RCC 7860 (cell line): ENCODE measurements around the gene UBE2E2.

Source experiments
- DNase-seq: peaks from one replicate; pipeline ENCODE4 v3.0.0-alpha.2; 2015; ENCODE audit warnings: low spot score
- FAIRE-seq: peaks from 2 replicates; lab custom pipeline; 2012; peaks lifted over from hg19 to GRCh38; lab: Jason Lieb, UNC

Gene UBE2E2

DNA sequence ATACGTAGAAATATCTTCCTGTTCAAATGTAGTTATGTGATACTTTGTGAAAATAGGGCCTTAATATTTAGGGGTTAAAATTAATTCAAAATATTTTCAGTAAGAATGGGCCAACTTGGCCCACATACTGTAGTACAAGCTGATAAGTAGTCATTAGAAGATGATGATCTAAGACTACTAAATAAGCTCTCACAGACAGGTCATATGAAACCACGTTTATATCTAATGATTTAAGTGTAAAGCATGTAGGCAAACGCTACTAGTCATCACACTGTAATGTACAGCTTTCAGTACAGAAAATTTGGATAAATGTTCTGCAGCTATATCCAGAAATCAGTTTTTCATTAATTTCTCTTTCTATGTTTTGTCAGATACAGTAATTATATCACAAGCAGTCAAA, 228.6 kb downstream of the UBE2E2 start:
- DNase-seq = no peak
- FAIRE-seq = no peak

DNA sequence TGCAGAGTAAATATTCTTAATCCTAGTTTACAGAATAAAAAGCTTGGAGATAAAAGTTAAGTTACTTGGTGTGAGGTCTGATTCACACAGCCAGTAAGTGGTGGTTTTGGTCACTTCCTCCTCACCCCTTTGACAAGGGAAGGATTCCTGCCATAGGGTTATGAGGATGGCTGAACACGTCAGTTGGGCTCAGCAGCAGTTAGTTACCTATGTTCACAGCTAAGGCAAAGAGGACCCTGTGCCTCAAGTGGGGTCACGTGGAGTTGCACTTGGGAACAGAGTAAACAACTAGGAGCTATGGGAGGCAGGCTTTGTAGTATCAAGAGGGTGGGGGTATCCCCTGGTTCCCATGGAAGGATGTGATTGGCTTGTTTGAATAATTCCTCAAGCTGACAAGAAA, 232.2 kb downstream of the UBE2E2 start:
- no peak for FAIRE-seq
- no peak for DNase-seq

DNA sequence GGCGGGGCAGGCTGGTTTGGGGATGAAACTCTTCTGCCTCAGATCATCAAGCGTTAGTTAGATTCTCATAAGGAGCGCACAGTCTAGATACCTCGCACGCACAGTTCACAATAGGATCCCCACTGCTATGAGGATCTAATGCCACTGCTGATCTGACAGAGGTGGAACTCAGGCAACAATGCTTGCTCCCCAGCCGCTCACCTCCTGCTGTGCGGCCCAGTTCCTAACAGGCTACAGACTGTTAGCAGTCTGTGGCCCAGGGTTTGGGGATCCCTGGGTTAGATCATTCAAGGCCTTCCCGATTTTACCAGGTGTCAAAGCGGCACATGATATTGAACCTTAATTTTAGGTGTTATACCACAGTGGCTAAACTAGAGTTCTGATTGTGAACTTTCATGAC, 232.8 kb downstream of the UBE2E2 start:
- FAIRE-seq (no peak), DNase-seq (no peak)

DNA sequence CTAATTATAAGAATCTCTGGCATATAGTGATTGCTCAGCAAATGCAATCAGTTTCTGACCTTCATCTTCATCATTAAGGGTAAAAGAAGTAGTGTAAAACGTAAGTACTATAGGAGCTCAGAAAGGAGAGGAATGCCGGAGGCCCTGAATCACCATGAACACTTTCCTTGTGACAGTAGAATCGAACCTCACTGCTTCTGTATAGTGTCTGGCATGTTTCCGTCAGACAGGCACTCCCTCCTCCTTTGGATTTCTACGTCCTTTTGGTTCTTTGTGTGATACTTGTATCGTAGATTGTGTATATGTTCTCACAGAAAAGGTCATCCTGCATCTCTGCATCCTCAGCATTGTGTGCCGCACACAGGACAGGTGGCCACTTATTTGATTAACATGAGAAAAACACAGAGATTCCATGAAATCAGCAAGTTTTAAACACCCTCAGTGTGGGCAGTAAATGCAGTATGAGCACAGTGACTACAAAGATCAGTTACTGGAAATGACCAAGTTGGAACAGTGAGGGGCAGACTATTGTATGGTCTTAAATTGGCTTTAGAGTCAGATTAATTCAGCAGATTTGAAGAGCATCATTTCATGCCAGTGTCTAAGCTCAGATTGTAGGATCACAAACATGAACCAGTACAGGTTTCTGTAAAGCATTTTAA, 234.5 kb downstream of the UBE2E2 start:
- FAIRE-seq (no peak), DNase-seq (no peak)

DNA sequence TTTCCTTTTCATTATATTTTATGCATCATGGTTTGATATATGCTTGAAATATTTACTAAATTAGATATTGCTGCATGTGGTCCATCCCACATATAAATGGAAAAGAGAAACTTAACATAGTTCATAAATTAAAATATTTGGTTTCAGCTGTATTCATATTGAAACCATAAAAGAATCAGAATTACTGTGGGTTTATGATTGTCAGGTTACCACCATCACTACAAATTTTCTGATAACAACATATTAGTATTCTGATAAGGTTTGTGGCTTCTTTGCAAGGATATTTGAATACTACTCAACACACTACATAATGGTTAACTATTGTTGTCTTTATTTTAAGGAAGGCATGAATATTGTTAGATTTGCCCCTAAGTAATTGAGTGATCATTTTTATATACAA, 235.5 kb downstream of the UBE2E2 start:
- DNase-seq (no peak), FAIRE-seq (no peak)

DNA sequence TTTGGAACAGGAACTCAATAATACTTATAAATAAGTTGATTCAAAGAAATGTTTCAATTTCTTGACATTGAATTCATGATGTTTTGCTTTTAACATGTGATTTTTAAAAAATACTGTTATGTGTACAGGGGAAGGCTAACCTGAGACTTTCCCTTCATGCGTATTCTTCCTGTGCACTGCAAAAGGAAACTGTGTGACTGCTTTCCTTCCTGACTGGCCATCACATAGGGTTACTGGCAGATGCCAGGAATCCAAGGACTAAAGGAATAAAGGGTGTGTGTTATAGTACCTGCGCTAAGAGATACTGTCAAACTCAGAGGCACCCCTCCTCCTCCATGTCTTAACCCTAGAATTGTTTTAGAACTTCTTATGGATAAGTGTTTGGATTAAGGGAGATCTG, 236.0 kb downstream of the UBE2E2 start:
- DNase-seq (no peak), FAIRE-seq (no peak)

DNA sequence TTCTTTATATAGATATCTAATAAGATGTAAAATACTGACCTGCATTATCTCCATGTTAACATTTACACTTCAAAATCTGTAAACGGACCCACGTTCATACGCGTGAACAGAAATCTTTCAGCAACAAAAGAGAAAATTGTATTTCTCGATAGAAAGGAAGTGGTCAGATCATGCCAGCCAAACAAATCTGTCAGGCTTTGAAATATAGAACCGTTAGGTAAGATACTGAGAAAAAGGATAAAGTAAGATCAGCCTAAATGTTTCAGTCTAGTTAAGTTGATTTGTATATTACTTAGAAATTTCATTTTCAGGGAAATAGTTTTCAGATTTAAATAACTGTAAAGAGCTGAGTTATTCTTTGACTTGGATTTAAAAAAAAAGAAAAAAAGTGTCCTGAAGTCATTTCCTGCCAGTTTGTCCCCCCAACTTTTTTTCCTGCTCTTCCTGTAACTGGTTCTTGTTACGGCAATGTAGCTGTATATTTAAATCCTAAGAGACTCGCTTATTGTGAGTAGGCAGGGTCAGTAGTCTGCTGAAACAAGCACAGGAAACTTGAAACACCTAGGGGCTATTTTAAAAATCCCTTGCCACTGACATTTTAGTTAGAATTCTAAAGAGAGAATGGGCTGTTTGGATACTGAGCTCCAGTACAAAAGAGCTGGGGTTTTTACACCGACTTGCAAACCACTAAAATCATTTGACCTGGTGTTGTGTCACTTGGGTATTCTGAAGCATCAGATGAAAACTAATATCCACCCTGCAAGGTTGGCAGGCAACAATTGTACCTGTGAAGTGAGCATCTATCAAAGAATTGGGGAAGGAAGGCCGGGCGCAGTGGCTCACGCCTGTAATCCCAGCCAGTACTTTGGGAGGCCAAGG, 237.5 kb downstream of the UBE2E2 start:
- FAIRE-seq = no peak
- no peak for DNase-seq

DNA sequence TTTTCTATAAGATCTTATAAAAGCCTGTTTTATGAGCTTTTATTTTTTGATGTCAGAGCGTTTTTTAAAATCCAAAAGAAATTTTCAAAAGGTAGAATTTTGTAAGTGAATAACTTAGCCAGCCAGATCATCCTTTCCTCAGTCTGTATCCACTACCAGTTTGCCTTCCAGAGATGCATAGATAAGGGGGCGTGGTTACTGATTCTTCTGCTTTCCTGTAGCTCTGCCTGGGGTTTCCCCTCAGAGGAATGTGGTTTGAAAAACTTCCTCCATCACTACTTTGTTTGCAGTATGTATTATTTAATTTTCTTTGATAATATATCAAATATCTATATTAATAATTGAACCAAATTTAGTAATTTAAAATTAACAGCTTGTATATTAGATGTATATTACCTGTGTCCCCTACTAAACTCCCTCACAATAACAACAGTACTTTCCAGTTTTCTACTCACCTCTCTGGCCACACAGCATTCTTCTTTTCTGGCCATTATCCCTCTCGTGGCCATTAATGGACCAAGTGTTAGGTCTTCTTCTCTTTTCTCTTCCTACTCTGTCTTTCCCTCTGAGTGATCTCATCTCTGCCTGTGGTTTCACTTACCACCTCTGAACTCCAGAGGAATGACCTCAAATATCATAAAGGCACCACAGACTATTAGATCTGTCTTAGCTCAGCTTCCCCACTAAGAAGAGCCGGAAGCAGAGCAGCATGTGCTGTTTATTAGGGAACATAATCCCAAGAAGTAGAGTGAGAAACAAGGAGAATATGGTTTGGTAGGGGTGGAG, 239.7 kb downstream of the UBE2E2 start:
- FAIRE-seq (peak; percentile 70), DNase-seq (peak; percentile 58)

DNA sequence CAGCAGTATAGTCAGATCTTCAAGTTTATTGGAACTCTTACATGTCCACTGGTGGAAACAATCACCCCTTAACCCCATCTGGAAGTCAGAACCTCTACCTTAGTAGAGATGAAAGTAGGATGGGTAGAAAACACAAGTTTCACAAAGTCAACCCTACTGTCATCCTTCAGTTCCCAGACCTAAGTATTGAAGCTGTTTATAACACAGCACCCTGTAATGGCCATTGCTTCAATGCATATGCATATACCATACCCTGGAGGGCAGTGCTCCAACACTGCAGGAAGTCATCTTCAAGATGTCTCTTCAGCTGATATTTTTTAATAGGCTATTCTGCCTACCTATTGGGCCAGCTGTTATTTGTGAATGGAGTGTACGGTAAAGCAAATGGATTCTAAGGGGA, 241.3 kb downstream of the UBE2E2 start:
- DNase-seq (no peak), FAIRE-seq (no peak)

DNA sequence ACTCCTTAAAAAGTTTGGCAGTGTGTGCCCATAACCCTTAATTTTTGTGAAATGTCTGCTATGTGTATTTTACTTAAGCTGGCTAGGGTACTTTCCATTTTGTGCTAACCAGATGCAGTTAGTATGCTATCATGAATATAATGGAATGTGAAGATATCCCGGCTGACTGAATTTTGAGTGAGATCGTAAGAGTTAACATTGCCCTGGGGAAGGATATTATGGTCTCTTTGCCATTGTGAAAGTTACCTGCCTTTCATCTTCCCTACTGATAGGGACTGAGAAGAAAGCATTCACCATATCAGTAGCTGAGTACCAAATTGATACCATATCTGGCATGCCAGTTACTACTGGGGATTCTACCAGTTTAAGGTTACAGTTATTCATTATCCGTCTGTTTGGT, 243.2 kb downstream of the UBE2E2 start:
- FAIRE-seq (no peak), DNase-seq (no peak)

DNA sequence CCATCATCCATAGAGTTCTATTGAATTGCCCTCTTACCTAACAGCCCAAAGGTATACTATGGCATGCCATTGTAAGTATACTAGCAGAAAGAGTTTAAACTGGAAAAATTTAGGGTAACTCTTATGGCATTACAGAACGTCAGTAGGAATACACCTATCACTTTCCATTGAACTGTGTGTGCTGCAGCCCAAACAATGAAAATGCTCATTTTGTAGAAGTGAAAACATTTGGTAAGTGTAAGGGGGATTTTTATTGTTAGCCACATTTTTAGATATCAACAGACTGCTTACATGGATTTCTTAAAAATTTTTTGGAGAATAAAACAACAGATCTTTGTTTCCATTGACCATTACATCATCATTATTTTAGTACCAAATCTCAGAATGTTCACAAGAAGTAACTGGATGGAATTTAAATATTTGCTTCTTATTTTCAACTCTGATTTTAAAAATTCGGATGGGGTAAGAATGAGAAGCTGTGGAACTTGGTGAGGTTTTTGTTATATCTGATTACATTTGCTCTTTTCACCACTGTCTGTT, 245.9 kb downstream of the UBE2E2 start:
- DNase-seq (no peak), FAIRE-seq (no peak)

DNA sequence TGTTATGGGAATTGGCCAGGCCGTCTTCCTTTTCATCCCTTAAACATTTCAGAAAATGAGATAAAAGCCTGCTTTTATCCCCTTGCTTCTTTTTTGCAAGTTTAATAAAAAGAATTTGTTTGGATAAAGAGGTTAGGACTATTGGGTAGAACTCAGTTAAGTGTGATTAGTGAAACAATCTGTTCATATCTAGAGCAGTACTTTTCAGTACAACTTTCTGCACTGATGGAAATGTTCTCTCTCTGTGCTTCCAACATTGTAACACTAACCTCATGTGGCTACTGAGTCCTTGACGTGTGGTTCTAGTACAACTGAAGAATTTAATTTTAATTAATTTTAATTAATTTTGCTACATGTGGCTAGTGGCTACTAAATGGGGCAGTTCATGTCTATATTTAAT, 246.9 kb downstream of the UBE2E2 start:
- DNase-seq (no peak), FAIRE-seq (no peak)

DNA sequence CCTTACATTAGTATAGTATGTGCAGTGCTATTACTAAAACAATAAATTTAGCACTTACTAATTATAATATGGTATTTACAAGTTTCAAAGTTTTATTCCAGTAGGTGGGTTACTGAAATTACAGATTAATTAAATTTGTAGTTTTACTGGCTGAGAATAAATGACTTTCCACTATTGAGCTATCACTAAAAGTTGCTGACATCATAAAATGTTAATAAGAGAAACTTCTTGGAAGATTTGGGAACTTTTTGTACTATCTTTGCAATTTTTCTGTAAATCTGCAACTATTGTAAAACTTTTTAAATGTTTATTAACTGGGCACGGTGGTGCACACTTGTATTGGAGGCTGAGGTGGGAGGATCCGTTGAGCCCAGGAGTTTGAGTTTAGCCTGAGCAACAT, 247.7 kb downstream of the UBE2E2 start:
- no peak for FAIRE-seq
- DNase-seq = no peak

DNA sequence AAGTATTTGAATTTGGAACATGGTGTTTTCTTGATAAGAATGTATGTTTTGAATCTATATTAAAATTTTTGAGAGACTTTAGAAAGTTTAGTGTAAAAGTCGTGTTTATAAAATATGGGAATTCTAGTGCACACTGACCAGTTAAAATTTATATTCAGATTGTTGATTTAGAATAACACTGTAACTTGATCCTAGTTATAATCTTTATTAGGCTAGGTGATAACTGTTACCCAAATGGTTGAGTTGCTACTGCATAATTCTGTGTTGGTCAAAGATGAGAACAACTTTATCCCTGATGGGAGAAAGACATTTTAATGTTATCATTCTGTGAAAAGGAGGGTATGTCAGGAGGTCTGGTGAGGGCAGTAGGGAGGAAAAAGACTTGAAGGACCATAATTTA, 249.3 kb downstream of the UBE2E2 start:
- no peak for DNase-seq
- FAIRE-seq = no peak

DNA sequence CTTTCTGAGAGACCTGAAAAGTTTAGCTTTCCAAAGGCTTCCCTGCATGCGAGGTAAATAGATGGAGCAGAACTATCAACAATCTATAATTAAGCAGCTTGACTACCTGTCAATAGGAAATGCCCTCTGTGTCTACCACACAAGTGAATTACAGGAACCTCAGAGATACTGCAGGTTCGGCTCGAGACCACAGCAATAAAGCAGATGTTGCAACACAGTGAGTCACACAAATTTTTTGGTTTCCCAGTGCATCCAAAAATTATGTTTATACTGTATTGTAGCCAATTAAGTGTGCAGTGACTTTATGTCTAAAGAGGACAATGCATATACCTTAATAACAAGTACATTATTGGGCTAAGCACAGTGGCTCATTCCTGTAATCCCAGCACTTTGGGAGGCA, 252.0 kb downstream of the UBE2E2 start:
- DNase-seq (no peak), FAIRE-seq (no peak)

DNA sequence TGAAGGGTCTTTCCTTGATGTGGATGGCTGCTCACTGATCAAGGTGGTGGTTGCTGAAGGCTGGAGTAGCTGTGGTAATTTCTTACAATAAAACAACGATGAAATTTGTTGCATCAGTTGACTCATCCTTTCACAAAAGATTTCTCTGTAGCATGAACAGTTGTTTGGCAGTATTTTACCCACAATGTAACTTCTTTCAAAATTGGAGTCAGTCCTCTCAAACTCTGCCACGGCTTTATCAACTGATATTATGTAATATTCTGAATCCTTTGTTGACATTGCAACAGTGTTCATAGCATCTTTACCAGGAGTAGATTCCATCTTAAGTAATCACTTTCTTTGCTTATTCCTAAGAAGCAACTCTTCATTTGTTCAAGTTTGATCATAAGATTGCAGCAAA, 252.6 kb downstream of the UBE2E2 start:
- FAIRE-seq = no peak

DNA sequence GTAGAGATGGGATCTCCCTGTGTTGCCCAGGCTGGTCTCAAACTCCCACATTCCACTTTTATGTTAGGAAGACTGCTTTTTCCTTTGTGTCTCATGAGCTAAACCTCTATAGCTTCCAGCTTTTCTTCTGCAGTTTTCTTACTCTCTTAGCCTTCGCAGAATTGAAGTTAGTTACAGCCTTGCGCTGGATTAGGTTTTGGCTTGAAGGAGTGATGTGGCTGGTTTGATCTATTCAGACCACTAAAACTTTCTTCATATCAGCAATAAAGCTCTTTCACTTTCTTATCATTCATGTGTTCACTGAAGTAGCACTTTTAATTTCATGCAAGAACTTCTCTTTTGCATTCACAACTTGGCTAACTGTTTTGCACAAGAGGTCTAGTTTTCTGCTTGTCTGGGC, 254.6 kb downstream of the UBE2E2 start:
- FAIRE-seq = no peak

More for the DNA sequence above, 252.6 kb downstream of the UBE2E2 start:
- no peak for DNase-seq

DNA sequence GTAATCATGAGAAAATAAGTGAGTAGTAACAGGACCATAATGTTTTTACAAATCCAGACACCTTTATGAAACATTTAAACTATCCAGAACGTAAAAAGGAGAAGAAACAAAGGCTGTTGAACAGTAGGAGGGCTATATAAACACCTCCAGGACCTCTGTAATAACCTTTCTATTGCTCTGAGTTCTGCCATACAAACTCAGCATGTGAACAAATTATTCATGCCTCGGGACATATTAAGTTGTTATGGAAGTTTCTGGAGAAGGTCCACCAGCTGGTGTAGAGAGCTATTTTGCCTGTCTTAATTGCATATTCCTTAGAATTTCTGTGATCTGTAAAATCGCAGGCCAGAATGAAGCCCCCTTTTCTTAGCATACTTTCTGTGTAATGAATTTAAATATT, 256.3 kb downstream of the UBE2E2 start:
- FAIRE-seq = no peak
- DNase-seq = no peak

More for the DNA sequence above, 254.6 kb downstream of the UBE2E2 start:
- DNase-seq = no peak

DNA sequence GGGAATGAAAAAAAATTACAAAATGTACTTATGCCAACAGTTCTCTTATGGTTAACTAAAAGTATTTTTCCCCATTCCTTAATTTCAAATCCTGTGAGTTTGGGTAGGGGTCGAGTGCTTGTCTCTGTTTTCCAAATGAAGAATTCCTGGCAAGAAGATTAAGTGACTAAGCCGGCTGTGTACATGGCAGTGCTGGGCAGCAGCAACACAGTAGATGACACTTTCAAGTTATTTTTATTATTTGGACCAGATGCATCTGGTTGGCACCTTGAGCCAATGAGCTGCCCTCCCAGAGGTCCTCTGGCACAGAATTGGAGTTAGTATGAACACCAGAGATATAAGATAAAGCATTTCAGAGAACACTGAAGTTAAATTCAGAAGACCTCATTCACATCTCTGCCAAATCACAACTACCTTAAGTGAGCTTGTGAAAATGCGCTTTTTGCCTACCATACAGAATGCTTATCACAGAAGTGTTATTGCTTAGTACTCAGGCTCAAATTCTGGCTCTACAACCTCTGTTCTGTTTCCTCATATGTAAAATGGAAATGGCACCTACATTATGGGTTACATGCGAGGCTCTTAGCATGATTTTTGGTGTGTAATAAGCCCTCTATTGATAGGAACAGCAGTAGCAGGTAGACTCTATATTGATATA, 256.9 kb downstream of the UBE2E2 start:
- FAIRE-seq = no peak
- DNase-seq = no peak

DNA sequence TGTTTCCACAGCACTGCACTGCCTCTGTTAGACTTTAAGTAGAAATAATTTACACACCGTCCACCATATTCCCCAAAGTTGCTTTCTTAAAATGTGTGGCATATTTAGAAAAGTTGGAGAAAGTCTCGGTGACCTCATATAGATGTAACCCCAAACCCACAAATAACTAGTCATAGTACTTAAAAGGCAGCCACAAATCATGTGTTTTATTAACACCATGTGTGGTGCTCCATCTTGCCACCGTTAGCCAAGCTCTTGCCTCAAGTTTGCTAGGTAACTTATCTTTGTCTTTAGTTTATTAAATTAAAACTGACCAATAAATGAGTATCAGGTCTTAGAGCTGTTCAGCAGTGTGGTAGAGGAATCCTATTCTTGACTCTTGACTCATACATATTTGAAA, 257.9 kb downstream of the UBE2E2 start:
- DNase-seq (no peak), FAIRE-seq (no peak)

DNA sequence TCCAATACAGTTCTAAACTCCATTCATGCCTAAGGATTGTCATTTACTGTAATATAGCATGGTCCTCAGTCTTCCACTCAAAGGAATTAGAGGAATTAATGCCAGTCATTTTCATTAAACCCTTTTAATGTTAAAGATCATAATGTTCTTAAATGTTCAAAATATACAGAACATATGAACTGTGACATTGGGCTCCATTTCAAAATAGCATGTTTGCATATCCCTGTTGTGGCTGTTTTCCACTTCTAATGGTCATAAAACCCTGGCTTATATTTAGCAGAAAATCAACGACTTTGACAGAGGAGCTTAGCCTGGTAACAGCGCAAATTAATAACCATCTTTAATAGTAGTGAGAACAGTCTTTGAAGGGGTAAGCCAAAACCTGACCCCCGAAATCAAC, 260.7 kb downstream of the UBE2E2 start:
- no peak for FAIRE-seq

More for the DNA sequence above, 260.7 kb downstream of the UBE2E2 start:
- DNase-seq = no peak
